ENCODE measurements around the gene PARL.

DNA sequence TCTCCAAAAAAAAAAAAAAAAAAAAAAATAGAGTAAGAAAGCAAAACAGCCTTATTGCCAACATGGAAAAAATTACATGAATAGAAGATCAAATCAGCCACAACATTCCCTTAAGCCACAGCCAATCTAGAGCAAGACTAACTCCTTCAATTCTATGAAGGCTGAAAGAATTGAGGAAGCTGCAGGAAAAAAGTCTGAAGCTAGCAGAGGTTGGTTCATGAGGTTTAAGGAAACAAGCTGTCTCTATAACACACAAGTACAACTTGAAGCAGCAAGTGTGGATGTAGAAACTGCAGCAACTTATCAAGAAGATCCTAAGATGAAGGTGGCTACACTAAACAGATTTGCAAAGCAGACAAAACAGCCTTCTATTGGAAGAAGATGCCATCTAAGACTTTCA lies 9.3 kb downstream of the PARL start:
- TF ChIP-seq CTCF (IDR thresholded peaks at IDR 0.05) (no peak), POLR2AphosphoS5 (IDR thresholded peaks at IDR 0.05; ENCODE audit: low read depth, low read length) (no peak), MXI1 (IDR thresholded peaks at IDR 0.05; ENCODE audit: low read depth, low read length) (no peak), PBX3 (IDR thresholded peaks at IDR 0.05) (no peak), TCF12 (IDR thresholded peaks at IDR 0.05) (no peak), RAD21 (IDR thresholded peaks at IDR 0.05; ENCODE audit: low read length) (no peak), REST (IDR thresholded peaks at IDR 0.05; ENCODE audit: low read depth, low read length) (no peak), CHD2 (IDR thresholded peaks at IDR 0.05; ENCODE audit: low read length, partially characterized antibody) (no peak), RCOR1 (IDR thresholded peaks at IDR 0.05; ENCODE audit: low read length) (no peak), FOXJ3 (CRISPR knock-in tag; IDR thresholded peaks at IDR 0.05) (no peak), YY1 (IDR thresholded peaks at IDR 0.05; ENCODE audit: low read depth) (no peak), FOSL2 (IDR thresholded peaks at IDR 0.05; ENCODE audit: borderline replicate concordance, low read depth) (no peak)

Data from SK-N-SH (cell line).